Gastroesophageal sphincter (tissue), 3 donors: ENCODE measurements around the gene ABCA6.

ENCODE experiments used
- CTCF ChIP-seq, 4 experiments: fragments of 200-600 bp in 2 of 4; fragments of 450-650 bp in 2 of 4; sonication (generic) in 1 of 4; IDR thresholded peaks; one replicate each; pipeline ENCODE4 v1.5.1; 2017 to 2019; ENCODE audit warnings: antibody characterized with exemption in 4 of 4, mild to moderate bottlenecking in 2 of 4, moderate library complexity in 2 of 4
- POLR2A ChIP-seq, 2 donors: fragments of 450-650 bp; IDR thresholded peaks; one replicate each; pipeline ENCODE4 v1.6.1; 2017; ENCODE audit warnings: antibody characterized with exemption in 2 of 2, mild to moderate bottlenecking in 2 of 2, moderate library complexity in 1 of 2

GRCh38 chr17:69088643-69089200 lies 53.0 kb downstream of the ABCA6 start:
- no peak for TF ChIP-seq CTCF (IDR thresholded peaks at IDR 0.05)
- no peak for TF ChIP-seq POLR2A (IDR thresholded peaks at IDR 0.05)
